HK-2 (cell line): ENCODE data around the gene SLC16A13.
"Not testable (repeated sequence)": the region's sequence is repeated elsewhere in the genome, so short reads cannot be mapped to it uniquely, and the experiment has no call there.

Experiments used
- DNase-seq: peaks from one replicate; pipeline ENCODE4 v3.0.0-alpha.2; 2018; ENCODE audit not compliant: unreplicated experiment

The SLC16A13 gene

DNA sequence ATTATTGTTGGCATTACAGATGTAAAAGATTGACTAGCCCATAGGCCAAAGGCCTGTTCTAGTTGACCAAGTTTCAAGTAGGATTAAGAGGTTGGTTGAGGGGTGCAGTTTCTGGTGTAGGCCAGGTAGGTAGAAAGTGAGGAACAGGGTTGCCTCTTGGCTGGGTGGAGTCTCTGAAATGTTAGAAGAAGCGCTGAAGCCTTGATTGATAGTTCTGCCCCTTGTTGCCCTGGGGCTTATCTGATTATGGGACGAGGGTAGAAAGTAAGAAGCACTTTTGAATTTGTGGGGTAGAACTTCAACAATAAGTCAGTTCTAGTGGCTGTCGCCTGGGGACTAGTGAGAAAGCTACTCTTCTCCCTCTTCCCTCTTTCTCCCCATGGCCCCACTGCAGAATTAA is 6.7 kb upstream of the SLC16A13 start:
- DNase-seq, result no peak

DNA sequence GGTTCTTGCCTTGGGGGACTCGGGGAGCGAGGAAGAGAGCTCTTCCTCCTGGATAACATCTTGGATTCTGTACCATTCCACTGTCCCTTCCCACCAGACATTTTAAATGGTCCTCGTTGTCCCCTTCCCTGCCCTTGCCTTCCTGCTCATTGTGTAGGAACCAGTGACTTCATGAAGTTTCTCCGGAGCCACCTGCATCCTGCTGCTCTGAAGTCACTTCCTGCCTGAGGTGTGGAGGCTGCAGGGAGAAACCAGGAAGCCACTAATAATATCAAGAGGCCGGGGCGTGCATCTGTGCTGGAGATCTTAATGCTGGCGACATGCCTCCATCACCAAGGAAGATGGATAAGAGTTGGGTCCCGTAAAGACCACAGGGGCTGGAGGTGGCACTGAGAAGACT is 6.2 kb upstream of the SLC16A13 start:
- DNase-seq, result no peak

DNA sequence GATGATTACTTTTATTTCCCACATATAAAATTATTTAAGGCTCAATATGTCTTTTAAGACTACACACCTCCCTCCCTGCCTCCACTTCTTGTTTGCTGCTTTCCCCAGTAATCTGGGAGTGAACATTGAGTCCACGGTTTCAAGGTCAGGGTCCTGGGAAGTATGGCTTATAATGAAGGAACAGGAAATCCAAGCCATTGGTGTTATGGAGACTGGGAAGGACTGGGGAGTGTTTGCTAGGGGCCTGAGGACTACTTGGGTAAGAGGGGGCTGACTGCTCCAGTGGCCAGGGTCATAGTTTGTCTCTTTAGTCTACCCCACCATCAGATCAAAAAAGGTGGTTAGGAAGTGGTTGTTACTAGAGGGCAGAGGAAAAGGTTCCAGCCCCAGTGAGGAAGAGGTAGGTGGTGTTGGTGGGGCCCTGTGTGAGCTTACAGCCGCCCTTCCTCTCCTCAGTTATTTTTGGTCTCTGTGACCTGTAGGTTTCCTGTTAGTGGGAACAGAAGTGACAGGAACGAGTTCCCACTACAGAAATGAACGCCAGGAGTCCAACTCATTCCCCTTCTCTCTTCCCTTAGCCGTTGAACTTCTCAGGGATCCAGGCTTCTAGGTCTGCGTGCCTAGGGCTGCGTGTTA is 742 bp upstream of the SLC16A13 start:
- no peak for DNase-seq

DNA sequence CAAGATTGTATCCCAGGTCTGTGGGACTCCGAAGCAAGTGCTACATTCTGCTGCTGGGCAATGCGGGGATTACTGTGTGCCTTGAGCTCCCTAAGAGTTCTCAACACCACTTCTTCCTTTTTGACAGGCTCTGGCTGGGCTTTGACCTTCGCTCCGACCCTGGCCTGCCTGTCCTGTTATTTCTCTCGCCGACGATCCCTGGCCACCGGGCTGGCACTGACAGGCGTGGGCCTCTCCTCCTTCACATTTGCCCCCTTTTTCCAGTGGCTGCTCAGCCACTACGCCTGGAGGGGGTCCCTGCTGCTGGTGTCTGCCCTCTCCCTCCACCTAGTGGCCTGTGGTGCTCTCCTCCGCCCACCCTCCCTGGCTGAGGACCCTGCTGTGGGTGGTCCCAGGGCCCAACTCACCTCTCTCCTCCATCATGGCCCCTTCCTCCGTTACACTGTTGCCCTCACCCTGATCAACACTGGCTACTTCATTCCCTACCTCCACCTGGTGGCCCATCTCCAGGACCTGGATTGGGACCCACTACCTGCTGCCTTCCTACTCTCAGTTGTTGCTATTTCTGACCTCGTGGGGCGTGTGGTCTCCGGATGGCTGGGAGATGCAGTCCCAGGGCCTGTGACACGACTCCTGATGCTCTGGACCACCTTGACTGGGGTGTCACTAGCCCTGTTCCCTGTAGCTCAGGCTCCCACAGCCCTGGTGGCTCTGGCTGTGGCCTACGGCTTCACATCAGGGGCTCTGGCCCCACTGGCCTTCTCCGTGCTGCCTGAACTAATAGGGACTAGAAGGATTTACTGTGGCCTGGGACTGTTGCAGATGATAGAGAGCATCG is 2.4 kb downstream of the SLC16A13 start:
- DNase-seq, result no peak

DNA sequence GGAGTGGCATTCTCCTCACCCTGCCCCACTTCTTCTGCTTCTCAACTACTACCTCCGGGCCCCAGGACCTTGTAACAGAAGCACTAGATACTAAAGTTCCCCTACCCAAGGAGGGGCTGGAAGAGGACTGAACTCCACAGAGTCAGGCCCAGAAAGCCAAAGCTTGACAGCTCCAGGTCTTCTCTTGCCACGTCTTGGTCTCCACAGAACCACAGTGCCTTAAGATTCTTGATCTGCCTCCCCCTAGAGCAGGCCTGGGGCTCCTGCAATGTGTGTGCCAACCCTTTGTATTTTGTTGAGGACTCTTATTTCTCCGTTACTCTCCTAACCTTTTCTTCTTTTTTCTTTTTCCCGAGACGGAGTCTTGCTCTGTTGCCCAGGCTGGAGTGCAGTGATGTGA is 4.0 kb downstream of the SLC16A13 start:
- no peak for DNase-seq

DNA sequence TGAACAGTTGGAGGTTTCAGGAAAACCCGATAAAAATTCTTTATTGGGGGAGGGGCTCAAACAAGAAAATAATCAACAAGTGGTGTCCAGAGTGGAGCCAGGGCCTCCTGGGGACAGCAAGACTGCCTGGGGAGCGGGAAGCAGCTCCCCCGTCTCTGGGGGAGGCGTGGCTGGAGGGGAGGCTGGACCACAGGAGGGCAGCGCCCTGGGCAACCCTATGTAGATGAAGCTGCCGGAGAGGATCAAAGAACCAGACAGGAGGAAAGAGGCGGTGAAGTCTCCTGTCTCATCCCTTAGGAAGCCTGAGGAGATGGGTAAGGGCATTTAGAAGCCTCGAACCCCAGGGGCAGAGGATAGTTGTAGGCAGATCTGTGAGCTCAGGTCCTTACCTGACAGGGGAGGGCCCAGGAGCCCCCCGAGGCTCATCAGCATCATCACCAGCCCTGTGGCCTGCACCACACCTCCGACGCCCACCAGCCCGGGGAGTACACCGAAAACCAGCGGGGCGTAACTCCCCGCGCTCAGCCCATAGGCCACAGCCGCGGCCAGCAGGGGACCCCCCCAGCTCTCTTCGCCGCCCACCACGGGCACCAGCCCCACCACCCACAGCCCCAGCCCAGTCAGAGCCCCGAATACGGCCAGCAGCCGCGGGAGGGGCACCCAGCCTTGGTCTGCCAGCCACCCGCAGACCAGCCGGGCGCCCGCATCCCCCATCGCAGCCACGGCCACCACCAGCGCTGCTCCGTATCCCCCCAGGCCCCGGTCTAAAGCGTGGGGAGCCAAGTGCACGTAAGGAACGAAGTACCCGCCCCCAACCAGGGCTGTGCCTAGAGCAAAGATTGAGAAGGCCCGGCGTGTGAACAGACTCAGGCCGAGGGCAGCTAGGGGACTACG is 6.0 kb downstream of the SLC16A13 start:
- no peak for DNase-seq

DNA sequence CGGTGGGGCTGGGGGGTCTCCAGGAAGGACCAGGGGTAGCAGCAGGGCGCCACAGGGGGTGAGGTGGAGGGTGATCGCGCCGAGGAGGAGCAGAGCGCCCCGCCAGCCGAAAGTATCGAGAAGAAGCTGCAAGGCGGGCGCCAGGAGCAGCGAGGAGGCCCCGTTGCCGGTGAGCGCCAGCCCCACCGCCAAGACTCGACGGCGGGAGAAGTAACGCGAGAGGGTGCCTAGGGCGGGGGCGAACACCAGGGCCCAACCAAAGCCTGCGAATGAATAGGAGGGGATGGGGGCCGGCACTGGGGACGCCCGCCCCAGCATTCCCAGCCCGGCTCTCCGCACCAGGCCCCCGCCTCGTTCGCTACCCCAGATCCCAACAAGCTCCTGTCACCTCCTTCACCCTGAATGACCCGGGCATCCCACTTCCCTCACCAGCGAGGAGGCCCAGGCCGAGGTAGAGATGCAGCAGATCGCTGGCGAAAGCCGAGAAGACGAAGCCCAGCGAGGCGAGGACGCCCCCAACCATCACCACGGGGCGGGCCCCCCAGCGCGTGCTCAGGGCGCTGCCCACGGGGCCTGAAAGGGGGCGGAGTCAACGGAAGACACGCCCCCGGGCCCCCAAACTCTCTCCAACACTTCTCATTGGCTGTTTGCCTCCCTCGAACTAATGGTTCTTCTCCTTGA is 6.8 kb downstream of the SLC16A13 start:
- DNase-seq, result no peak

DNA sequence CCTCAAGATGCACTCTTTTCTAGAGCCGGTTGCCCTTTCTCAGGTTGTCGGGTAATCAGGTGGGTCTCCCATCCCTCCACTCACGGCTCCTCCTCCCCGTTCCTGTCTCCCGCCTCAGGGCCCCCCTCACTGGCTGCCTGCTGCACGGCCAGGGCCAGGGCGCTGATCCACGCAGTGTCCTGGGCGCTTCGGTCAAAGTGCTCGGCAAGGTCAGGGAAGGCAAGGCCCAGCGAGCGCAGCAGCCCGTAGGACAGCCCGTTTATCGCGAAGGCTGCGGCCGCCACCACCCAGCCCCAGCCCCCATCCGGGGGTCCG is 7.3 kb downstream of the SLC16A13 start:
- no peak for DNase-seq

DNA sequence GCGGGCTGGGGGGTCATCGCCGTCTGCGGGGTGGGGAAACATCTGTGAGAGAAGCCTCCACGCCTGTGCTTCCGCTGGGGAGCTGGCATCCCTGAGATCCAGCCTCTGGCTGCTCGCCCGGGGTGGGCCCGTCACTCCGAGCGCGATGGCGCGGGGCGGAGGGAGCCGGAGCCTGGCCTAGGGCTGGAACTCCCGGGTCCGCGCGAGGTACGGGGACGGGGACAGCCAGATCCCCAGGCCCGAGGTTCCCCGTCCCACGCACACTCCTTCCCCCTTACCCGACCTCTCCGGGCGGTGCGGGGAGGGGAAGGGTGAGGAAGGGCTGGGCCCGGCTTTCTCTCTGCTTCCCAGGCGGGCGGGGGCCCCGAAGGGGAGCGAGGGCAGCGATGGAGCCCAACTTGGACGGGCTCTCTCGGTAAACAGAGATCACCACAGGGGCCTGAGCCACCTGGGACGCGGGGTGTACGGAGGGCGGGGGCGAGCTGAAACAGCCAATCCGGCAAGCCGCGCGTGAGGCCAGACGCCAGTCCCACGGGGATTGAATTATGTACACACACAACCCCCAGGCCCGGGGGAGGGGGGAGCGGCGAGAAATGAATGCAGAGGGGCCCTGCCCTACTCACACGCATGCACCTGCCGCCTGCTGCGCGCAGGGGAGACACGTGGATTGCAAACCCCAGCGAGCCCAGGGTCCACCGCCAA is 7.8 kb downstream of the SLC16A13 start, which contains the start of gene SLC16A11:
SLC16A11 (minus strand) TSS at position 596 of the 702 bp plus-strand sequence; CDS start at position 17, 579 bp downstream.
- DNase-seq, result no peak

DNA sequence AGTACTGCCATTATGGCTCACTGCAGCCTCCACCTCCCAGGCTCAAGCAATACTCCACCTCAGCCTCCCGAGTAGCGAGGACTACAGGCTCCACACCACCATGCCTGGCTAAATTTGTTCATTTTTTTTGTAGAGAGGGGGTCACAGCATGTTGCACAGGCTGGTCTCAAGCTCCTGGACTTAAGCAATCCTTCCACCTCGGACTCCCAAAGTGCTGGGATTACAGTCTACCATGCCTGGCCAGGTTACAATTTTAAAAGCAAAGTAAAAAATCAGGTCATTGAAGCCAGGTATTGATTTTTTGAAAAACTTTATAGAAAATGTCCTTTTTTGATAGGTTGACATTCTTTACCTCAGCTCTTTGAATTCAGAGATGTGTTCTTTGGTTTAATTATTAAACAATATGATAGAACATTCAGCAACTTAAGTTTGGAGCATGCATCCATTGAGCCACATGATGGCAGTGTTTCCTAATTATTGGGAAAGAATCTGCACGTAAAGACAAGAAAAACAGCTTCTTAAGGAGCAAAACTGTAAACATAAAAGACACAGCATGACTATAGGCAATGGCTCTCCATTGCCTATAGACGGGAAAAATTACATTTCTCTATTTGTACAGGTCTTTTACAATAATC is 9.8 kb downstream of the SLC16A13 start:
- no peak for DNase-seq

DNA sequence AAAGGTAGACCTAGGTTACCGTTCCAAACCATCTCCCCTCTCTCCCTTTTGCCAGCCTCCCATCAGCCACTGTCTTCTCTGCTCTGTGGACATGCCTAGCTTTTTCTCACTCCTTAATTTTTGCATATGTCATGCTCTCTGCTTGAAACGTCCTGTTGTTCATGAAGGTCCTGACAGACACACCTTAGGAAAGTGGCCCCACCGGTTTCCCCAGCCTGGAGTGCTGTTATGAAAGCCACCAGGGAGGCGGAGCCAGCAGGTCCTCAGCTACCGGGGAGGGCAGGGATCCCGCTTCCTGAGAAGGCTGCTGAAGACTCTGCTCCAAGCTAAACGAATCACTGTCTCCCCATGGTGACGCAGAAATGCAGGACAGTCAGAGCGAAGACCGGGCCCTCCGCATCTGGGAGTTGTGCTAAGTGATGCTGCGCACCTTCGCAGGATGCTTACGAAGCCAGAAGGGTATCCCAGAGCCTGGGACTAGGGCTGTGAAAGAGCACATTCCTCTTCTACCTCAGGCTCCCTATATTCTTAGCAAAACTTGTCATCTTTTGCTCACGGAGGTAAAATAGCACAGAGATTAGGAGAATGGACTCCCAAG is 10.4 kb downstream of the SLC16A13 start:
- DNase-seq, result no peak

DNA sequence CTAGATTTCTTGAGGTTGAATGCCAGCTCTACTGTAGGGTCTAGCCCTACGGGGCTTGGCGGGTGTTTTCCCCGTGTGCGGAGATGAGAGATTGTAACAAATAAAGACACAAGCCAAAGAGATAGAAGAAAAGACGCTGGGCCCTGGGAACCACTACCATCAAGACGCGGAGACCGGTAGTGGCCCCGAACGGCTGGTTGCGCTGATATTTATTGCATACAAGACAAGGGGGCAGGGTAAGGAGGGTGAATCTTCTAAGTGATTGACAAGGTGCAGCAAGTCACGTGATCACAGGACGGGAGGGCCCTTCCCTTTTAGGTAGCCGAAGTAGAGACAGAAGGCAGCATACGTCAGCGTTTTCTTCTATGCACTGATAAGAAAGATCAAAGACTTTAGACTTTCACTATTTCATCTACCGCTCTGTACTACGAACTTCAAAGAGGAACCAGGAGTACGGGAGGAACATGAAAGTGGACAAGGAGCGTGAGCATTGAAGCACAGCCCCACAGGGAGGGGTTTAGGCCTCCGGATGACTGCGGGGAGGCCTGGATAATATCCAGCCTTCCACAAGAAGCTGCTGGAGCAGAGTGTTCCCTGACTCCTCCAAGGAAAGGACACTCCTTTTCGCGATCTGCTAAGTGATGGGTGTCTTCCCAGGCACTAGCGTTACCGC is 11.0 kb downstream of the SLC16A13 start:
- DNase-seq, result not testable (repeated sequence)

DNA sequence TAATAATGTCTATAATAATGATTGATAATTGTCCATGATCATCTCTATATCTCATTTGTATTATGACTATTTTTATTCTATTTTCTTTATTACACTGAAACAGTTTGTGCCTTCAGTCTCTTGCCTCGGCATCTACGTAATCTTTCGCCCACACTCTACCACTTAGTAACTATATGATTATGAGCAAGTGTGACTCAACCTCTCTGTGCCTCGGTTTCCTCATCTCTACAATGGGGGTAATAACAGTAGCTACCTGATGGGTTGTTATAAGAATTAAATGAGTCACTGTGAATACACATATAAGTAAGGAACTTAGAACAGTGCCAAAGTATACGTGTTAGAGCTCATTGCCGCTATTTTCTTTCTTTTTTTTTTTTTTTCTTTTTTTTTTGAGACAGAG is 11.8 kb downstream of the SLC16A13 start:
- no peak for DNase-seq

DNA sequence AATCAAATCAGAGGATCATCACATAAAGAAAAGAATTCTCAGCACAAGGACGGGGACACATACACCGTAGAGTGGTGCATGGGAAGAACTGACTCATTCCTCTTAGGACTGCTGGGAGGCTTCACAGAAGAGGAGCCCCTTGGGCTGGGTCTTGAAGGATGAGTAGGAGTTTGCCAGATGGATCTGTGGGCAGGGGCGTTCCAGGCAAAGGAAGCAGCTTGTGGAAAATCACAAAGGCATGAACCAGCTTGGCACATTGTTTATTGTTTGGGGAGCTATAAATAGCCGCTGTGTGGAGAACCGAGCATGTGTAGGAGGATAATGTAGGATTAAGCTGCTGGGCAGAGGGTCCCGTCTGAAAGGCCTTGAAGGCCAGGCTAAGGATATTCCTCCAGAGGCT is 13.2 kb downstream of the SLC16A13 start:
- DNase-seq, result no peak

DNA sequence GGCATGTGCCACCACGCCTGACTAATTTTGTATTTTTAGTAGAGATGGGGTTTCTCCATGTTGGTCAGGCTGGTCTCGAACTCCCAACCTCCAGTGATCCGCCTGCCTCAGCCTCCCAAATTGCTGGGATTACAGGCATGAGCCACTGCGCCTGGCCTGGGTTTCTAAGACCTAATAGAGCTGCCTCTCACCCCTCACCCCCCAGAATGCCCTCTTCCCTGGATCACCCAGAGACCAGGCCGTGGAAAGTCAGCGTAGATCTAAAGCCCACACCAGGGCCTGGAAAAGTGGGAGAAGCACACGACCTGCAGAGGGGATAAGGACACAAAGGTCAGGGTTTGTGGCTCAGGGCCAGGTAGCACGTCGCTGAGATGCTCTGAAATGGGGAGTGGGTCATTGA is 14.8 kb downstream of the SLC16A13 start:
- not testable (repeated sequence) for DNase-seq

DNA sequence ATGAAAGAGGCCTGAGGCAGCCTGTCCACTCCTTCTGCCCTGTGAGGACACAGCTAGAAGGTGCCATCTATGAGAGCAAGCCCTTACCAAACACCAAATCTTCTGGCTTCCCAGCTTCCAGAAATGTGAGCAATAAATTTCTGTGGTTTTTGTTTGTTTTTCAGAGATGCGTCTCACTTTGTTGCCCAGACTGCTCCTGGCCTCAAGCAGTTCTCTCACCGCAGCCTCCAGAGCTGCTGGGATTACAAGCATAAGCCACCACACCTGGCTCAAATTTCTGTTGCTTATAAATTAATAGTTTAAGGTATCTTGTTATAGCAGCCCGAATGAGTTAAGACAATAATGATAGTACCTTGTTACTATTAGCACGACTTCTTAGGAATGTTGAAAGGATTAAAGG is 20.6 kb downstream of the SLC16A13 start:
- no peak for DNase-seq

DNA sequence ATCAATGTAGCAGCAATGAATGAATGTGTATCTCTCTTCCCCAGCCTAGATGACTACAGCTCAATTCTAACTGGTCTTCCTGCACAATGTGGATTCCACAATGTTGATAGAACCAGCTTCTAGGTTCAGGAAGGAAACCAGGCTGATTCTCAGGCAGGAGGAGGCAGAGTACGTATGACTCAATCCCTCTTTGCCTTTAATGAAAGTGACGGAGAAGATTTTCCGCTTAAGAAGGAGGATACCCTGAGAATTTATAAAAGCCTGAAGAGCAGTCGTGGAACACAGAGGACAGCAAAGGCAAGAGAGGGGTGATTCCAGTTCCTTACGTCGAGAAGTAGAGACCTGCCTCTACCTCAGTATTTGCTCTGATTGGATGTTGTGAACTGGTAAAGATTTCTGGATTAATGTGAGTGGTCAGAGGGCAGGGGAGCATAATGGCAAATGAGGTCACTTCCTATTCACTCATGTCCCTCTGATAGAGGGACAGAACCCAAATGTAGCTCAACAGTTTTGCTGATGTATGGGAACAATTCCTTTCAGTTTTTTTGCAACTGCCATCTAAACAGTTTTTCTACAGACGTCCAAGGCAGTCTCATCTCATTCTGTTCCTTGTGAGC is 23.1 kb downstream of the SLC16A13 start:
- DNase-seq, result no peak

DNA sequence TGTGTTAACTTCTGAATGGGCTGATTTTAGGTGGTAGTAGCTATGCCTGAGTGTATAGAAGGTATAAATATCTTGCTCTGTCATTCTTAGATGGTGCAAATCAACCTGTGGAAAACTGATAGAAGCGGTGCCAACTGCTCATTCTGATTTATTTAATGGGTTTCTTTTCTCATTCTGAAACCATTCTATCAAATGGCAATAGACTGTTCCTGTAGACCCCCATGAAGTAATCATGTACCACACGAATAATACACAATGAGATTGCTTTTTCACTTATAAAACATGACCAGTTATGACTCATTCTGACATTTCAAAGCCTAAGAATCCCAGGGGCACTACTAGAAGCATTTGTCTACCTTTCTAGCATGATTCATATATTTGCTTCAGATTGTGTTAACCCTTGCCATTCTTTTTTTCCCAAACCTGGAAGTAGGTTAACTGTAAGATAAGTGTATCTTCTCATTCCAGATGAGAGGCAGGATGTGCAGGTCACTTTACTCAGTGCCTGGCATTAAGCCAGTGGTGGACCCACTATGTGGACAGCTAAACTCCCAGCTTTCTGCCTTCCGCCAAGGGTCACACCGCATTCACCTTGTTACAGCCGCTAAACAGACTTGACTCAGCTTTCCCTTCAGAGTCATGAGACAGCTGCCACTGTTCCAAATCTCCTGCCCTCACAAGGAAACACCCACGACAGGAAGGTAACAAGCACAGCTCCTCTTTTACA is 24.5 kb downstream of the SLC16A13 start:
- DNase-seq, result peak; percentile 81
